ENCODE measurements around the gene KRT71. TPM values are rescaled to one million over a fixed set of nuclear protein-coding genes. Genes with fewer than 3 reads are reported as not detected.

KRT71 gene
- polyA plus RNA-seq, 1 donor from 2014 or later = not detected

DNA sequence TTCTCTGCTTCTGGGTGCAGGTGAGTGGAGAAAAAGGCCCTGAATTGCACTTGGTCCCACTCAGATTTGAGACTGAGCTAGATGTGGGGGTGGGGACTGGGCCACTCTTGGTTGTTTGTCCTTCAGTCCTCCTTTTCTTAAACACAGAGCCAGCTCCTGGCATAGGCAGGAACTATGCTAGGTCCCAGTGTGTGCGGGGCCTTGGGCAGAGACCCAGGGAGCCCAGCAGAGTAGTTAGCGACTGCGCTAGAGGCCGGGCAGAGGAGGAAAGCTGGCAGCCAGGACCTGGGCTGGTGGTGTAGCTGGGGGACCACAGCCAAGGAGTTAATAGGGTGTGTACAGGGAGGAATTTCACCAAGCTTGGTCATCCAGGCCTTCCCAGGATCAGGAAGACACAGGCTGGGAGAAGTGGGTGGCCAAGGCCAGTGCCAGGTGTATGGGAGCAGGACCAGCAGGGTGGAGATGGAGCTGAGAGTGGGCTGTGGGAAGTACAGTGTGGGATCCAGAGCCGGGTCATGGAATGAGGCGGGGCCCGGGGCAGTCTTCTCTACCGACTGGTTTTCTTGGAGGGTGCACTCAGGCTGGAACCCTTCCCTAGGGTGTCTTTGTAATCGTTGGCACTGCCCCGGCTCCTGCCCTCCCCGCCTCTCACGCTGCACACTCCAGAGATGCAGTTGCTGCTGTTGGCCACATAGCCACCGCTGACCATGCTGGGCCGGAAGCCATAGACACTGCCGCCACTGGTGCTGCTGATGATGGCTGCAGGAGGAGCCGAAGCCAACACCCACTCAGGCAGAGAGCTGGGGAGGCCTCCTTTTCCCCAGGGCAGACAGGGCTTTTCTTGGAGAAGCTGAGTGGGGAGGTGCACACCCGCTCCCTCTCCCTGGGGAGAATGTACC lies 8.7 kb downstream of the KRT71 start:
- Histone ChIP-seq H3K9me2 (ENCODE audit: insufficient read depth, low read length) (no peaks in the 10 kb centered on the region), H3K27ac (ENCODE audit: low read length) (no peak overlapping the region), H2AFZ (ENCODE audit: low read depth, low read length) (no peak overlapping the region), H3K4me2 (ENCODE audit: low read length) (no peak overlapping the region), H3K4me3 (ENCODE audit: low read length) (no peak overlapping the region), H3K36me3 (ENCODE audit: insufficient read depth, low read length) (no peaks in the 10 kb centered on the region), H3K27me3 (ENCODE audit: insufficient read depth, low read depth, low read length) (no peaks in the 10 kb centered on the region), H4K20me1 (ENCODE audit: insufficient read depth) (no peaks in the 10 kb centered on the region), H3K9ac (ENCODE audit: low read length) (no peak overlapping the region), H3K9me3 (ENCODE audit: low read length) (no peaks in the 10 kb centered on the region), H3K79me2 (replicated peaks; ENCODE audit: insufficient read depth, low read length) (no peaks in the 10 kb centered on the region), H3F3A (ENCODE audit: insufficient read depth, low read length, poor library complexity, severe bottlenecking) (no peaks in the 10 kb centered on the region)
- TF ChIP-seq, protein P1, sequence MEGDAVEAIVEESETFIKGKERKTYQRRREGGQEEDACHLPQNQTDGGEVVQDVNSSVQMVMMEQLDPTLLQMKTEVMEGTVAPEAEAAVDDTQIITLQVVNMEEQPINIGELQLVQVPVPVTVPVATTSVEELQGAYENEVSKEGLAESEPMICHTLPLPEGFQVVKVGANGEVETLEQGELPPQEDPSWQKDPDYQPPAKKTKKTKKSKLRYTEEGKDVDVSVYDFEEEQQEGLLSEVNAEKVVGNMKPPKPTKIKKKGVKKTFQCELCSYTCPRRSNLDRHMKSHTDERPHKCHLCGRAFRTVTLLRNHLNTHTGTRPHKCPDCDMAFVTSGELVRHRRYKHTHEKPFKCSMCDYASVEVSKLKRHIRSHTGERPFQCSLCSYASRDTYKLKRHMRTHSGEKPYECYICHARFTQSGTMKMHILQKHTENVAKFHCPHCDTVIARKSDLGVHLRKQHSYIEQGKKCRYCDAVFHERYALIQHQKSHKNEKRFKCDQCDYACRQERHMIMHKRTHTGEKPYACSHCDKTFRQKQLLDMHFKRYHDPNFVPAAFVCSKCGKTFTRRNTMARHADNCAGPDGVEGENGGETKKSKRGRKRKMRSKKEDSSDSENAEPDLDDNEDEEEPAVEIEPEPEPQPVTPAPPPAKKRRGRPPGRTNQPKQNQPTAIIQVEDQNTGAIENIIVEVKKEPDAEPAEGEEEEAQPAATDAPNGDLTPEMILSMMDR (IDR thresholded peaks at IDR 0.05; ENCODE audit: poor library complexity, severe bottlenecking) = no peak
- TF ChIP-seq MXI1 (conservative IDR thresholded peaks at IDR 0.05; ENCODE audit: poor library complexity, severe bottlenecking) (no peak), SMC3 (conservative IDR thresholded peaks at IDR 0.05; ENCODE audit: poor library complexity) (no peak), EZH2 (IDR thresholded peaks at IDR 0.05; ENCODE audit: borderline replicate concordance, insufficient read depth, low read length, poor library complexity, severe bottlenecking) (no peak), TAF1 (IDR thresholded peaks at IDR 0.05; ENCODE audit: low read depth) (no peak), RAD21 (conservative IDR thresholded peaks at IDR 0.05) (no peak), POLR2AphosphoS5 (IDR thresholded peaks at IDR 0.05) (no peak), EP300 (conservative IDR thresholded peaks at IDR 0.05; ENCODE audit: poor library complexity, severe bottlenecking) (no peak)
- TF ChIP-seq, protein P2, sequence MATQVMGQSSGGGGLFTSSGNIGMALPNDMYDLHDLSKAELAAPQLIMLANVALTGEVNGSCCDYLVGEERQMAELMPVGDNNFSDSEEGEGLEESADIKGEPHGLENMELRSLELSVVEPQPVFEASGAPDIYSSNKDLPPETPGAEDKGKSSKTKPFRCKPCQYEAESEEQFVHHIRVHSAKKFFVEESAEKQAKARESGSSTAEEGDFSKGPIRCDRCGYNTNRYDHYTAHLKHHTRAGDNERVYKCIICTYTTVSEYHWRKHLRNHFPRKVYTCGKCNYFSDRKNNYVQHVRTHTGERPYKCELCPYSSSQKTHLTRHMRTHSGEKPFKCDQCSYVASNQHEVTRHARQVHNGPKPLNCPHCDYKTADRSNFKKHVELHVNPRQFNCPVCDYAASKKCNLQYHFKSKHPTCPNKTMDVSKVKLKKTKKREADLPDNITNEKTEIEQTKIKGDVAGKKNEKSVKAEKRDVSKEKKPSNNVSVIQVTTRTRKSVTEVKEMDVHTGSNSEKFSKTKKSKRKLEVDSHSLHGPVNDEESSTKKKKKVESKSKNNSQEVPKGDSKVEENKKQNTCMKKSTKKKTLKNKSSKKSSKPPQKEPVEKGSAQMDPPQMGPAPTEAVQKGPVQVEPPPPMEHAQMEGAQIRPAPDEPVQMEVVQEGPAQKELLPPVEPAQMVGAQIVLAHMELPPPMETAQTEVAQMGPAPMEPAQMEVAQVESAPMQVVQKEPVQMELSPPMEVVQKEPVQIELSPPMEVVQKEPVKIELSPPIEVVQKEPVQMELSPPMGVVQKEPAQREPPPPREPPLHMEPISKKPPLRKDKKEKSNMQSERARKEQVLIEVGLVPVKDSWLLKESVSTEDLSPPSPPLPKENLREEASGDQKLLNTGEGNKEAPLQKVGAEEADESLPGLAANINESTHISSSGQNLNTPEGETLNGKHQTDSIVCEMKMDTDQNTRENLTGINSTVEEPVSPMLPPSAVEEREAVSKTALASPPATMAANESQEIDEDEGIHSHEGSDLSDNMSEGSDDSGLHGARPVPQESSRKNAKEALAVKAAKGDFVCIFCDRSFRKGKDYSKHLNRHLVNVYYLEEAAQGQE (IDR thresholded peaks at IDR 0.05; ENCODE audit: borderline replicate concordance) = no peak

DNA sequence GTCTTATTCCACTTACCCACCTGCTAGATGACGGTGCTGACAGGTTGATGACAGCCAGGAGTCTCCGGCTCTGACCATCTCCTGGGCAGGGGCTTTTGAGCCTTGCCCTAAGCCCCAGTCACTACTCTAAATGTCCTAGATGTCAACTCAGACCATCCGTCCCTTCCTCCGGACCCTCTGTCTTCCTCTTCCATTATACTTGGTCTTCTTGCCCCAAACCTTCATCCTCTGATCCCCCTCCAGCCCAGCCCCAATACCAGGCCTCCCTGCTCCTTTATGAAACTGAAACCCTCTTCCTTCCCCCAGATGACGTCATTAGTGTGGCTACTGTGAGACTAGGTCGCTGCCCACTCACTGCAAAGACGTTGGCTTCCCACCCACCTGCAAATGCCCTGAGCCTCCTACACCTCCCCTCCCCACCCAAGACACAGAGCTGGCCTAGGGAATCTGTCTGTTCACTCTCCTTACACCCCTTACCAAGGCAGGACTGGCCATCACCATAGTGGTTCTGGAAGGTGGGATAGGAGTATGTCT lies 10.1 kb downstream of the KRT71 start:
- no peak overlapping the region for H3K27ac ChIP-seq (ENCODE audit: low read length)
- H3K9me2 ChIP-seq (ENCODE audit: insufficient read depth, low read length) = no peaks in the 10 kb centered on the region
- TF ChIP-seq, protein P1 (IDR thresholded peaks at IDR 0.05; ENCODE audit: poor library complexity, severe bottlenecking) = no peak
- TF ChIP-seq RAD21 (conservative IDR thresholded peaks at IDR 0.05) (no peak), TAF1 (IDR thresholded peaks at IDR 0.05; ENCODE audit: low read depth) (no peak), EP300 (conservative IDR thresholded peaks at IDR 0.05; ENCODE audit: poor library complexity, severe bottlenecking) (no peak), MXI1 (conservative IDR thresholded peaks at IDR 0.05; ENCODE audit: poor library complexity, severe bottlenecking) (no peak), POLR2AphosphoS5 (IDR thresholded peaks at IDR 0.05) (no peak)
- TF ChIP-seq, protein P2 (IDR thresholded peaks at IDR 0.05; ENCODE audit: borderline replicate concordance) = no peak
- no peak overlapping the region for H2AFZ ChIP-seq (ENCODE audit: low read depth, low read length)
- H3K9me3 ChIP-seq (ENCODE audit: low read length) = no peaks in the 10 kb centered on the region
- H3F3A ChIP-seq (ENCODE audit: insufficient read depth, low read length, poor library complexity, severe bottlenecking) = no peaks in the 10 kb centered on the region
- no peak overlapping the region for H3K4me2 ChIP-seq (ENCODE audit: low read length)
- no peak overlapping the region for H3K4me3 ChIP-seq (ENCODE audit: low read length)
- no peak overlapping the region for H3K9ac ChIP-seq (ENCODE audit: low read length)
- H3K79me2 ChIP-seq (replicated peaks; ENCODE audit: insufficient read depth, low read length) = no peaks in the 10 kb centered on the region
- no peaks in the 10 kb centered on the region for H3K27me3 ChIP-seq (ENCODE audit: insufficient read depth, low read depth, low read length)
- no peaks in the 10 kb centered on the region for H4K20me1 ChIP-seq (ENCODE audit: insufficient read depth)
- H3K36me3 ChIP-seq (ENCODE audit: insufficient read depth, low read length) = no peaks in the 10 kb centered on the region
